ENCODE data around the gene SPATS2.

Gene SPATS2

GRCh38 chr12:49549735-49550692 lies 182.8 kb downstream of the SPATS2 start:
- Histone ChIP-seq H3K4me1 (ENCODE audit: control insufficient read depth in 1 of 2, insufficient read depth in 1 of 2, low read depth in 1 of 2, low read length in 1 of 2) (peaks cover 0 to 7% of the 10 kb centered on the region in 2 experiments), H3K27ac (no peak overlapping the region), H3K9me3 (no peaks in the 10 kb centered on the region), H3K4me3 (ENCODE audit: low read depth in 1 of 2, low read length in 1 of 2) (no peak overlapping the region), H3K36me3 (no peaks in the 10 kb centered on the region), H3K27me3 (peaks cover 85% of the 10 kb centered on the region)
- no peak for TF ChIP-seq CTCF (IDR thresholded peaks at IDR 0.05)

DNA sequence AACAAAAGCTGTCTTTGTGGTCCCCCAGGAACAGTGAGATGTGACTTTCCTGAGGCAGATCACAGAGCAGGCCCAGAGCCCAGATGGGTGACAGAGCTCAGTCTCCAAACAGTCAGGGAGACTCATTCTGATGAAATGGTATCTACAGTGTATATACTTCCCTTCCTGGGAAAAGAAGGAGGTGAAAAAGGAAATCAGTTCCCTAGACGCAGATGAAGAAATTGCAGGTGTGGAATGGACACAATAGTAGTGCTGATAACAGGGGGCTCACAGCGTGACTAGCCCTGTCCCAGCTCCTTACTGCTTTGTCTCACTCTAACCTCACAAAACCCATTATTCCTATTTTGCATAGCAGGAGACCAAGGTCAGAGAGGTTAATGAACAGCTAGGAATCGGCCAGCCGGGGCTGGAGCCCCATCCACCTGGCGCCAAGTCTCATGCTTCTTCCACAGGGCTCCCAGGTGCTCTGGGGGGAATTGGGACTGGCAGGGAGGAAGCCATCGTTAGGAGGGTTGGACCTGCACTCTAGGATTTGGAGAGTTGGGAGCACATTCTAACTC lies 183.5 kb downstream of the SPATS2 start:
- no peaks in the 10 kb centered on the region for H3K9me3 ChIP-seq
- no peak for TF ChIP-seq CTCF (IDR thresholded peaks at IDR 0.05)
- peaks cover 4% of the 10 kb centered on the region for H3K36me3 ChIP-seq
- H3K4me3 ChIP-seq (ENCODE audit: low read depth in 1 of 2, low read length in 1 of 2) = no peak overlapping the region
- H3K27me3 ChIP-seq = peaks cover 78% of the 10 kb centered on the region
- H3K27ac ChIP-seq = no peak overlapping the region
- peaks cover 0 to 7% of the 10 kb centered on the region in 2 experiments for H3K4me1 ChIP-seq (ENCODE audit: control insufficient read depth in 1 of 2, insufficient read depth in 1 of 2, low read depth in 1 of 2, low read length in 1 of 2)

DNA sequence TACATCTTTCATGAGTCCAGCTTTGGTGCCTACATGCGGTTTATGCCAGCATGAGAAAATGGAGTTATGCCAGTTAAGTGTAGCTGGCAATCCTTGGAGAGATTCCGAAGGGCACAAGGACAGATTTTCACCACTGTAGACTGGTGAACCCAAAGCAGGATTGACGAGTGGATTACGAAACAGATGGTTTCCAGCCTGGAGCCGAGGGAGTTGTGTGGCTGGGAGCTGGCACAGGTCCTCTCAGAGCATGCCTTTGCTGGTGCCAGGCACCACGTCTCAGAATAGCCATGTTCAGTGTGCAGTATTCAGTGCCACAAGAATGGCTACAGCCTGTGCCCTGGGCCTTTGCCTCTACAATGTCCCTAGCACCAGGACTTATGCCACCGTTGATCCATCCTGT lies 184.8 kb downstream of the SPATS2 start:
- no peak overlapping the region for H3K27ac ChIP-seq
- H3K36me3 ChIP-seq = peaks cover 16% of the 10 kb centered on the region
- no peaks in the 10 kb centered on the region for H3K9me3 ChIP-seq
- peaks cover 65% of the 10 kb centered on the region for H3K27me3 ChIP-seq
- no peak overlapping the region for H3K4me3 ChIP-seq (ENCODE audit: low read depth in 1 of 2, low read length in 1 of 2)
- peaks cover 0 to 7% of the 10 kb centered on the region in 2 experiments for H3K4me1 ChIP-seq (ENCODE audit: control insufficient read depth in 1 of 2, insufficient read depth in 1 of 2, low read depth in 1 of 2, low read length in 1 of 2)
- no peak for TF ChIP-seq CTCF (IDR thresholded peaks at IDR 0.05)

GRCh38 chr12:49552425-49552824 lies 185.2 kb downstream of the SPATS2 start:
- no peak overlapping the region for H3K4me3 ChIP-seq (ENCODE audit: low read depth in 1 of 2, low read length in 1 of 2)
- H3K27ac ChIP-seq = no peak overlapping the region
- H3K4me1 ChIP-seq (ENCODE audit: control insufficient read depth in 1 of 2, insufficient read depth in 1 of 2, low read depth in 1 of 2, low read length in 1 of 2) = peaks cover 0 to 7% of the 10 kb centered on the region in 2 experiments
- H3K36me3 ChIP-seq = peaks cover 20% of the 10 kb centered on the region
- peaks cover 61% of the 10 kb centered on the region for H3K27me3 ChIP-seq
- H3K9me3 ChIP-seq = no peaks in the 10 kb centered on the region
- no peak for TF ChIP-seq CTCF (IDR thresholded peaks at IDR 0.05)

DNA sequence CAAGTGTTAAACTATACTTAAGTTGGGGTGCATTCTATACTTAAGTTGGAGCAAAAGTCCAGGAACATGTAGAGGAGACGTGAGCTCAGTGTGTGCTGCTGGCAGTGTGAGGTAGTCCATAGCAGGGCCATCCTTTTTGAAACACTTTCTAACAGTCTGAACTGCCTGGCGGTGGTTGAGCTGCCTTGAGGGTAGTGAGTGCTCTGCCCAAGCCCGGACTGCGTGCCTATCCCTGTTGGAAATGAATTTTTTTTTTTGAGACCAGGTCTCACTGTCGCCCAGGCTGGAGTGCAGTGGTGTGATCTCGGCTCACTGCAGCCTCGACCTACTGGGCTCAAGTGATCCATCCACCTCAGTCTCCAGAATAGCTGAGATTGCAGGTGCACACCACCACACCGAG lies 185.6 kb downstream of the SPATS2 start:
- peaks cover 25% of the 10 kb centered on the region for H3K36me3 ChIP-seq
- no peaks in the 10 kb centered on the region for H3K9me3 ChIP-seq
- peaks cover 57% of the 10 kb centered on the region for H3K27me3 ChIP-seq
- no peak for TF ChIP-seq CTCF (IDR thresholded peaks at IDR 0.05)
- no peak overlapping the region for H3K27ac ChIP-seq
- H3K4me1 ChIP-seq (ENCODE audit: control insufficient read depth in 1 of 2, insufficient read depth in 1 of 2, low read depth in 1 of 2, low read length in 1 of 2) = peaks cover 0 to 7% of the 10 kb centered on the region in 2 experiments
- H3K4me3 ChIP-seq (ENCODE audit: low read depth in 1 of 2, low read length in 1 of 2) = no peak overlapping the region
